SKM-1 (cell line): Measurements from ENCODE around the gene SETBP1.

ENCODE experiments used
- DNase-seq: peaks from one replicate; lab custom pipeline; 2025; ENCODE audit not compliant: unreplicated experiment; lab: John Stamatoyannopoulos, UW

The SETBP1 gene

GRCh38 chr18:44896846-44897245 is 216.2 kb downstream of the SETBP1 start:
- DNase-seq = no peak

GRCh38 chr18:44897411-44897810 is 216.7 kb downstream of the SETBP1 start:
- DNase-seq = no peak

GRCh38 chr18:44897816-44898215 is 217.1 kb downstream of the SETBP1 start:
- DNase-seq = no peak

GRCh38 chr18:44898498-44898897 is 217.8 kb downstream of the SETBP1 start:
- DNase-seq = no peak

GRCh38 chr18:44899832-44900231 is 219.1 kb downstream of the SETBP1 start:
- DNase-seq = no peak

- DNase-seq = no peak
Measured at GRCh38 chr18:44900627-44901026, 219.9 kb downstream of the SETBP1 start.

GRCh38 chr18:44901283-44901682 is 220.6 kb downstream of the SETBP1 start:
- DNase-seq = no peak

GRCh38 chr18:44903327-44903726 is 222.6 kb downstream of the SETBP1 start:
- DNase-seq = no peak

- no peak for DNase-seq
Measured at GRCh38 chr18:44904768-44905167, 224.1 kb downstream of the SETBP1 start.

- no peak for DNase-seq
Measured at GRCh38 chr18:44909191-44909719, 228.6 kb downstream of the SETBP1 start.

- DNase-seq = no peak
Measured at GRCh38 chr18:44911260-44911659, 230.6 kb downstream of the SETBP1 start.

- no peak for DNase-seq
Measured at GRCh38 chr18:44911773-44912172, 231.1 kb downstream of the SETBP1 start.

- DNase-seq = no peak
Measured at GRCh38 chr18:44912740-44913478, 232.2 kb downstream of the SETBP1 start.

GRCh38 chr18:44914028-44914427 is 233.3 kb downstream of the SETBP1 start:
- DNase-seq = no peak

- DNase-seq = no peak
Measured at GRCh38 chr18:44915213-44915612, 234.5 kb downstream of the SETBP1 start.

- no peak for DNase-seq
Measured at GRCh38 chr18:44915661-44916060, 235.0 kb downstream of the SETBP1 start.

- no peak for DNase-seq
Measured at GRCh38 chr18:44916429-44917207, 235.9 kb downstream of the SETBP1 start.

- DNase-seq = no peak
Measured at GRCh38 chr18:44917216-44918141, 236.8 kb downstream of the SETBP1 start.

- no peak for DNase-seq
Measured at GRCh38 chr18:44918142-44918476, 237.4 kb downstream of the SETBP1 start.

GRCh38 chr18:44920441-44920840 is 239.8 kb downstream of the SETBP1 start:
- DNase-seq = no peak

GRCh38 chr18:44921974-44922373 is 241.3 kb downstream of the SETBP1 start:
- DNase-seq = no peak
